Stimulated activated CD4-positive, alpha-beta T cell treated with anti-CD3 and anti-CD28 coated beads, Interleukin-1b, Interleukin-23, amount 100 ng/mL, for 24 hours (primary cell): ENCODE results near the gene CDH4.

ENCODE experiments used
- DNase-seq, 4 experiments: peaks; one replicate each; pipeline ENCODE4 v3.0.0-alpha.2; 2020; ENCODE audit warnings: low read depth in 4 of 4, low spot score in 1 of 4

CDH4 gene

GRCh38 chr20:61548069-61548468 lies 296.0 kb downstream of the CDH4 start:
- DNase-seq: no peak

GRCh38 chr20:61549865-61550264 lies 297.8 kb downstream of the CDH4 start:
- DNase-seq: no peak

DNA sequence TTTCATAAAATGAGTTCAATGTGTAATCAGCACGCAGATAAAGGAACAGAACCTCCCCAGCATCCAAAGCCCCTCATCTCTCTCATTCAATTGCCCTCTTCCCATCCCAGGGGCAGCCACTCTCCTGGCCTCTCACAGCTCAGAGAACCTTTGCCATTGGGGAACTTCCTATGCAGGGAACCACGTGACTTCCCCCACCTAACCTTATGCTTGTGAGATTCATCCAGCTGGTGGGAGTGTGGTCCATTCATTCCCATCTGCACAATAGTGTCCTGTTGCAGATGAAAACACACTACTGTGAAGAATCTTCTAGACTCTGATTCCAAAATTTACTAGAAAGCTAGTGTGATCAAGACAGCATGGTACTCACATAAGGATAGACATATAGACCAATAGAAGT lies 299.3 kb downstream of the CDH4 start:
- no peak for DNase-seq

GRCh38 chr20:61554617-61555016 lies 302.6 kb downstream of the CDH4 start:
- no peak for DNase-seq

- no peak for DNase-seq
Measured at GRCh38 chr20:61555566-61555965, 303.5 kb downstream of the CDH4 start.

DNA sequence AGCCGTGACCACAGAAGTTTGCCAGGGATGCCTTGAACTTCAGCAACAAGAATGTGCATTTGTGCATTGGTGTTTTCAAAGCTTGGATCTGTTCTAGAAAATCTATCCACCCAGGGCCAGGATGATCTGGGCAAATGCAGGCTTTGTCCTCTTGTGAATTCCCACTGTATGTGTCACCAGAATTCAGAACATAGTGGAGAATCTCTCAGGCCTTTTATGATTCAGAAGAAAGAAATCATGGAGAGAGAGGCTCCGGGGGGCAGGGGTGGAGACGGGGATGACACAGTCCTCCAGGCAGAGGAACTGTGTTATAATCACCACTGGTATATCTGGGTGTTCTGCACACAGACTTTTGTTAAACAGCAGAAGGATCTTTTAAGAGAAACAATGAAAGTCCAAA lies 304.1 kb downstream of the CDH4 start:
- no peak for DNase-seq

DNA sequence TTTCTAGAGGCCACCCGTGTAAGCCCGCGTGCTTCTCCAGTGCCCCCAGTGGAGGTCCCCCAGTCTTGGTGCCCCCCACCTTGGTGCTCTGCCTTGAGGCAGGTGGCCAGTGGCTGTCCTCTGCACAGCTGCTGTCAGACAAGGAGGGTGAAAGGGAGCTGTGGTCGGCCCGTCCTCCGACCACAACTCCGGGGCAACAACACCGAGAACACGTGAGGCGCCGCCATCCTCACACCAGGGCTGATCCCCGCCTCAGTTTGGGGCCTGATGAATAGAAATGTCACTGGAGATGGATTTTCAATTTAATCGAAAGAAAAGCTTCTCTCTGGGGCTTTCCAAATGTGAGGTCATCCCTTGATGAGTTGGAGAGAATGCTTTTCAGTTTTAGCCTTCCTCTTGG lies 304.6 kb downstream of the CDH4 start:
- DNase-seq: no peak

DNA sequence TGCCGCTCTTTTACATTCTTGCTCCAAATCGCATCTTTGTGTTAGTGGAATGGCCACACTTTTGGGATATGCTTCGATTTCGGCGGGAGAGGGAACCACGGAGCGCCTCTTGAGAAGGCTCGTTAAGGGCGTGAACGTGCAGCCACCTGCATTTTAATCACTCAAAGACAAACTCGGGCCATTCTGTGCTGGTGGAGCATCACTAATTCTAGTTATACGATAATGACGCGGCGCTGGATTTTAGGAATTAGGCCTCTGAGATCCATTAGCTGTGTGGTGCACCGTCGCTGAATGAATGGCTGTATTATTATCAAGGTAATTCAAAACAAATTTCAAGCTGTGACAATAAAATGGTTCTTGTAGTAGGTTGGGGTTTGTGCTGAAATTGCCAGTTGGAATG lies 305.6 kb downstream of the CDH4 start:
- no peak for DNase-seq

GRCh38 chr20:61558726-61559125 lies 306.7 kb downstream of the CDH4 start:
- DNase-seq: no peak

DNA sequence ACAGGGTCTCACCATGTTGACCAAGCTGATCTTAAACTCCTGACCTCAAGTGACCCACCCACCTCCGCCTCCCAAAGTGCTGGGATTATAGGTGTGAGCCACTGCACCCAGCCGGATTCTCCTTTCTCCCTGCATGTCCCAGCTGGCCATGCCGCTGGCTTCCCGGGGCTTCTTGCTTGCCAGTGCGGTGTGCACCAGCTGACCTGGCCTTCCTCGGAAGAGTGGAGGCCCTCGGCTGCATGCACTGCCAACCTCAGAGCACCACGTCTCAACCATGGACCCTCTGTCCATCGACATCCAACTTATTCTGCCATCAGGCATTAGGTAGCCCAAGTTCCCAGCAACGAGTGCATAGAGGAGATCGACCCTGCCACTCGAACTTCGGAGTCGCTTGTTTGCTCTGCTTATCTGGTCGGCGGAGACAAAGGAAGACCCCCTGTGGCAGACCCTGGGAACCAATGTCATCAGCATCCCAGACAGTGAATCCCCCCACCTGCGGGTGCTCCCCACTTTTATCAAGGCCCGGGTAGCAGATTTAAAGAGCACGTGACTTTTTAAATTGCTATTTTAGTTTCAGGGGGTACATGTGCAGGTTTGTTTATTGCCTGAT lies 307.8 kb downstream of the CDH4 start:
- no peak for DNase-seq

- no peak for DNase-seq
Measured at GRCh38 chr20:61560361-61560853, 308.3 kb downstream of the CDH4 start.

GRCh38 chr20:61561111-61561830 lies 309.2 kb downstream of the CDH4 start:
- DNase-seq: no peak

GRCh38 chr20:61562491-61562890 lies 310.4 kb downstream of the CDH4 start:
- no peak for DNase-seq

- no peak for DNase-seq
Measured at GRCh38 chr20:61562897-61563504, 310.9 kb downstream of the CDH4 start.

DNA sequence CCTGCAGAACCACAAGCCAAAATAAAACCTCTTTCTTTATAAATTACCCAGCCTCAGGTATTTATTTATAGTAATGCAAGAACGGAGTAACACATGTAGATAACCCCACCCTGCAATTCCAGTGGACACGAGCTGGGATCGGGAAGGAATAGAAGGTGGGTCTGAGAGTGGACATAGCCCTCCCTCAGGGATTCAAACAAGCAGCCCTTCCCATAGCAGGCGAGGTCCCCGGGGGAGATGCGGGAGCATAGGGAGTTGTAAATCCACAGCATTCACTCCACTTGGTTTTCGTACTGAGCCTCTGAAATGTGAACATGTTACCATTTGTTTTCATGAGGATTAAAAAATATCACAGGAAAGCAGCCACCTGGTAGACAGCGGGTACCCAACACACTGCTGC lies 312.6 kb downstream of the CDH4 start:
- no peak for DNase-seq

- no peak for DNase-seq
Measured at GRCh38 chr20:61565791-61566190, 313.7 kb downstream of the CDH4 start.

GRCh38 chr20:61566691-61567090 lies 314.6 kb downstream of the CDH4 start:
- DNase-seq: no peak

- no peak for DNase-seq
Measured at GRCh38 chr20:61567204-61567603, 315.1 kb downstream of the CDH4 start.

DNA sequence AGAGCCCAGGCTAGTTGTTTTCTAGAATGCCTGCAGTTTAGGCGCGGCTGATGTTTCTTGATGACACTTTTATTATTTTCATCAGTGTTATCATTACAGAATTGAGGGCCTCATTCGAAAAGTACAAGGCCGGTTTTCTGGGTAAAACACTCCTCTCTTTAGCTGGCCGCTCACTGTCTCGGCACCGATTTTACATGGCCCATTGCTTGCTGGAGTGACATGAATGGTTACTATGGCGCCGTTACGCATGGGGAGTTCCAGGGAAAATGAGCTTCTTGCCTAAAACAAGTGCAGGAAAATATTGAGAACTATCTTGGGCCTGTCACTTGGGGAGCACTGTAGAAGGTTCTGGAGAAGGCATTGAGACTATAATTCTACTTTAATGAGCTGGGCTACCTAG lies 317.8 kb downstream of the CDH4 start:
- no peak for DNase-seq

GRCh38 chr20:61570646-61571195 lies 318.7 kb downstream of the CDH4 start:
- DNase-seq: no peak

DNA sequence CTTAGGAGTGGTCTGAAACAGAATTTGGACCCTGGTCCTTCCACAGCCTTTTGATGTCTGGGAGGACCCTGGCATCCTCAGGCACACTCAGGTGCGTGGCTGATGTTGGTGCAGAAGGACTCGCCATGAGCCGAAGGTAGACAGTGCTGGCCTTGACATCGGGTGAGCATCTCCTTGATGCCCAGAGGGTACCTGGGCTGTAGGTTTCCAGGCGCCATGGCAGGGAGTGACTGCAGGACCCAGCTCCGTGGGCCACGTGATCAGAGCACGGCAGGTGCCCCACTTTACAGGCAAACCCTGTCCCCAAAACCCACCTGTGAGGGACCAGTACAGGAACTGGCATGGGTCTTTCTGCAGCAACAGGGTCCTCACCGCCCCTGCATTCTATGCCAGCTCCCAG lies 319.2 kb downstream of the CDH4 start:
- DNase-seq: no peak
